GM19240 (cell line): ENCODE results near the gene CCSER1.
"Not testable (repeated sequence)": the region's sequence is repeated elsewhere in the genome, so short reads cannot be mapped to it uniquely, and the experiment has no call there.

Experiments
- DNase-seq: peaks from one replicate; pipeline ENCODE4 v3.0.0; 2011; ENCODE audit warnings: low spot score; ENCODE audit not compliant: insufficient read length

The CCSER1 gene

GRCh38 chr4:91470671-91471070 lies 1343.5 kb downstream of the CCSER1 start:
- no peak for DNase-seq

DNA sequence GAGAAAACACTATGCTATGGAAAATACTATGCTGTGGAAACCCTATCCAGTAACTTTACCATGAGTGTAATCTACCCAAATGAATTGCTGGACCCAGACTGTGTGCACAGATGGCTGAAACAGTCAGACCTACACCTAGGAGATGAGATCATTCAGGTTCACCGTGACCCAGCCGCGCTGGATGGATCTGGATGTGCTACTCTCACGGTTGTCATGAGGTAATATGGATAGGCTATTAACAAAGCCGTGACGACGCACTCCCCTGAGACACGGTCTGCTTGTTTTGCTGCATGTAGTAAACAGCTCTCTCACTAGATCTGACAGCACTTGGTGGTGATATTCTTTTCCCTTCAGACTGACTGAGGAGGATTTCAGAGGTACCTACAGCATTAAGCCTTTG lies 1344.1 kb downstream of the CCSER1 start:
- DNase-seq, result no peak

- DNase-seq, result no peak
These were observed 1344.9 kb downstream of the CCSER1 start for GRCh38 chr4:91472046-91472445.

DNA sequence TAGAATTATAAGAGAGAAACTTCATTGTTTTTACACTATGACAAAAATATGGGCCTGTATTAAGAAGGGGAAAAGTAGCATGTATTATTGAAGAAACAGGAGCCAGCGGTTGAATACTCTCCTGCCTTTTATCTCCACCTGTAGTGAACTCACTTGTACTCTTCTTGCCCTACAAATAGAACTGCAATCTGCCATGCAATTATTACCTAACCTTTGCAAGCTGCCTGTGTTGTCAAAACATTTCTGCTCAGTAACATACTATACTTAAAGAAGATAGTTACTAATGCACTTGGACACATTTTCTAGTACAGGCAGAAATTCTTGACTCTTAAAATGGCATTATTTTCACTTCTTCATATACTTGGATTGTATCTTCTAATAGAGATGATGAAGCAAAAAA lies 1358.2 kb downstream of the CCSER1 start:
- no peak for DNase-seq

DNA sequence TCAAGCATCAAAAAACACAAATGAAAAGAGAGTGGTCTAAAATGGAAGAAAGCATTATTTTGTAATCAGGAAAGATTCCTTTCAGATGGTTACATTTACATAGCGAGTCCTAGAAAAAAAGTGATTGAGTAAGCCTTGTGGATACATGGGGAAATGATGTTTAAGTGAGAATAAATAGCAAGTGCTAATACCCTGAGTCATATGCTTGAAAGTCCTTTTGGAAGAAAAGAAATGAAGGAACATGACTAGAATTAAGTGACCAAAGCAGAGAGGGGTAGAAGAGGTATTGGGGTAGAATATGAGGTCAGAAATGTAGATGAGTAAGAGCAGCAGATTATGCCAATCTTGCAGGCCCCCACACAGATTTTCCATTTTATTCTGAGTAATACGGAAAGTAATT lies 1361.8 kb downstream of the CCSER1 start:
- no peak for DNase-seq

- DNase-seq, result no peak
These were observed 1370.7 kb downstream of the CCSER1 start for GRCh38 chr4:91497892-91498291.

DNA sequence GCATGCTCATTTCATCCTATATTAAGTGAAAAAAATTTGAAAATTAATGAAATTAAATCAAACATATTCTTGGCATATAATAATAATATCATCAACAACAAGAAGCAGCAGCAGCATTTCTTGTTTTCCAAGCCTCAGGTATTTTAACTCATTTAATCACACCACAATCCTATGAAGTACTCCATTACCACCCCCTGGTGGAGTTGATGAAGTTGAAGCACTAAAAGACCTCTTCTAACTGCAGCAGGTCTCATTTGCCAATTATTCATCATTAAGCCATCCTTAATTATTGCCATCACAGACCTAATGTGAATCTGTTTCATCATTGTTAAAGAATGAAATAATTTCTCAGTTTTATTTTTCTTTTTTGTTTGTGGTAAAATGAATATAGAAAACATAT lies 1375.2 kb downstream of the CCSER1 start:
- no peak for DNase-seq

DNA sequence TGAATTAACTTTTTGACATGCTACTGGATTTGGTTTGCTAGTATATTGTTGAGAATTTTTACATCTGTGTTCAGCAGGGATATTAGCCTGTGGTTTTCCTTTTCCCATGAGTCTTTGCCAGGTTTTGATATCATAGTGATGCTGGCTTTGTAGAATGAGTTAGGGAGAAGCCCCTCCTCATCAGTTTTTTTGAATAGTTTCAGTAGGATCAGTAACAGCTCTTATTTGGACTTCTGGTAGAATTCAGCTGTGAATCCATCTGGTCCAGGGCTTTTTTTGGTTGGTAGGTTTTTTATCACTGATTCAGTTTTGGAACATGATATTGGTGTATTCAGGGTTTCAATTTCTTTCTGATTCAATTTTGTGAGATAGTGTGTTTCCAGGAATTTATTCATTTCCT lies 1386.1 kb downstream of the CCSER1 start:
- DNase-seq, result no peak

GRCh38 chr4:91519155-91519554 lies 1392.0 kb downstream of the CCSER1 start:
- no peak for DNase-seq

DNA sequence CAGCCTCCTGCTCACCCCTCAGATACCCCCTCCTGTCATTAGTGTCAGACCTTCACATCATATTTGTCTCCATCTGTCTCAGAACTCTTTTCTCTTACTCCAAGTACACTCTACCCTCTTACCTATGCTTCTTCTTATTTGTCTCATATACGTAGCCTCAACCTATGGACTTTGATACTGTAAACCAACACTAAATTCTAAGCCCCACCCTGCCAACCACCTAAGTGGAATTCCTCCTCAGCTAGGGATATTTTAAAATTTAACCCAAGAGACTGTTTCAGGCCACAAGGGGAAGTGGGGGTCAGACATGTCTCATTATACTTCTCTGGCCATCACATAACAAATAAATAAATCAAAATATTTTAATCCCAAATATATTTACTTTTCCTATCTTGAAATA lies 1398.4 kb downstream of the CCSER1 start:
- DNase-seq, result no peak

- DNase-seq, result no peak
These were observed 1399.9 kb downstream of the CCSER1 start for GRCh38 chr4:91527056-91527455.

DNA sequence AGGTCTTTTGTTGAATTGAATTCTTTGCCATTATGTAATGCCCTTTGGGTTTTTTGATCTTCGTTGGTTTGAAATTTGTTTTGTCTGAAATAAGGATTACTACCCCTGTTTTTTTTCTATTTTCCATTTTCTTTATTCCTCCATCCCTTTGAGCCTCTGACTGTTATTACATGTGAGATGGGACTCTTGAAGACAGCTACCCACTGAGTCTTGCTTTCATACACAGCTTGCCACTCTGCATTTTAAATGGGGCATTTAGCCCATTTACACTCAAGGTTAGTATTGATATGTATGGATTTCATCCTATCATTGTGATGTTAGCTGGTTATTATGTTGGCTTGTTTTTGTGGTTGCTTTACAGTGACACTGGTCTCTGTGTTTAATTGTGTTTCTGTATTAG lies 1440.4 kb downstream of the CCSER1 start:
- DNase-seq, result no peak

DNA sequence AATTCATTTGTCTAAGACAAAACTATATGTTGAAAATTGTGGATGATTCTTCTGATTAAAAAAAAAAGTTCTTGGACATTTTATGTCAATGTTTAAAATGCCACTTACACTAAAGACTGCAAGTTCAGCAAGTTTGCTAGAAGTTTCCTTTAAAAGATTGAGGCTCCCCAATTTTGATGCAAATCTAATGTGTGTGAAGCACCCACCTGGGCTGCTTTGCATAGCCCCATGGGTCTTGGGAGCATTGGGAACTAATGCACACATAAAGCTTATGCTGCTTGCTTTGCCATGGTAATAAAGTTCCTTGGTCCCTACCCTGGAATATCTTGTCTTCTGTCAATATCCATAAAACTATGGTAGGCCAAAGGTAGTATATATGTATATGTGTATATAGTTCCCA lies 1450.7 kb downstream of the CCSER1 start:
- DNase-seq, result no peak

DNA sequence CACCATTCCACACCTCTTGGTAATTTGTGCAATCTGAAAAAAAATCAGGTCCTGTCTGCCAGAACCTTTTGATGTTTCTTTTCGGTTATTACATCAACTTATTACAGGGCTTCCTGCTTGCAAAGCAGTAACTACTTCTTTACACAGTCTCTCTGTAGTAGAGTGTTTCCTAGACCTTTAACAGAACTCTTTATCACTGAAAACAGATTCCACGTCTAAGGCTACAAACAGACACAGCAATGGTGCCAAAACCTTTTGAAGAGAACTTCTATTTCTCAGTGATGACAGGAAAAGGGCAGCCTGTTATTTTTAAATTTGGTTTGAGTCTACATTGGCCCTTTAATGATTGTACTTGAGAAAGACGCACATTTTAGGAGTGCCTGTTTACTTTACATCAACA lies 1463.1 kb downstream of the CCSER1 start:
- DNase-seq, result no peak

DNA sequence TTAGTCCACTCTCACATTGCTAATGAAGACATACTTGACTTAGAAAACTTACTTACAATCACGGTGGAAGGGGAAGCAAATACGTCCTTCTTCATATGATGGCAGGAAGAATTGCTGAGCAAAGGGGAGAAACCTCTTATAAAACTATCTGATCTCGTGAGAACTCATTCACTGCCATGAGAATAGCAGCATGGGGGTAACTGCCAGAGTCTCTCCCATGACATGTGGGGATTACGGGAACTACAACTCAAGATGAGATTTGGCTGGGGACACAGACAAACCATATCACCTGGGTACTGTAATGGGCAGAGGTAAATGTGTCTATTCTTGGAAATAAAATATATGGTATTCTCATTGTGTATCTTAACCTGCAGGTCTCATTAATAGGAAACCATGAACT lies 1464.9 kb downstream of the CCSER1 start:
- no peak for DNase-seq

DNA sequence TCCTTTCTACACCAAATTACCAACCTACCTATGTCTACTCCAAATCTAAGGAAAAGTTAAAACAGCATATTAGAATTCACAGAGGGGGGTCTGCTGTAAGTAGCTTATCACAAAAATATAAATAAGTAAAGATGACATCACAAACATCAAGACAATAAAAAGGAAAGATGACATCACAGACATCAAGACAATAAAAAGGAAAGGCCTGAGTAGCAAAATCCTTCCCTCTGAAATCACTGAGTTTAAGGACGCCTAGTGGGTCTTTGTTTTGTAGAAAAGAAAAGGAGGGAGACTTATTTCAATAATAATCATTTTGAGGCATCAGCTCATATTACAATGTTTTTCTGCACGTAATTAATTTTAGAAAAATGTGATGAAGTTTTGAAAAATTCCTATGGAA lies 1469.5 kb downstream of the CCSER1 start:
- DNase-seq, result no peak

GRCh38 chr4:91598696-91599095 lies 1471.5 kb downstream of the CCSER1 start:
- no peak for DNase-seq

DNA sequence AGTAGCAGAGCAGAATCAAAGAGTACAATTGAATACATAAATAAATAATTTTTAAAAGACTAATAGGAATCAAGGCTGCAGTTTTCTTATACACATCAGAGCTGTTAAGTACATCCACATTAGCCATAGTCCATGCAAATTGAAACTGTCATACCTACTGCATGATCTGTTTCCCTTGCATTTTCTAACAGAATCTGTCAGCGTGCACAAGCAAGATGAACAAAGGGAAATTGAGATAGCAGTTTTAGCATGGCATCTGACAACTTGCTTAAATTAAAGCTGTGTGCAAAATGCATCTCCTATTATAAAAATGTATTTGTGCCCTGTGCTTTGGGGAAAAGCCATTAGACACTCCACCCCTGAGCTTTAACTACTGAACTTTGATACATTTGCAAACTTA lies 1473.1 kb downstream of the CCSER1 start:
- DNase-seq, result no peak

DNA sequence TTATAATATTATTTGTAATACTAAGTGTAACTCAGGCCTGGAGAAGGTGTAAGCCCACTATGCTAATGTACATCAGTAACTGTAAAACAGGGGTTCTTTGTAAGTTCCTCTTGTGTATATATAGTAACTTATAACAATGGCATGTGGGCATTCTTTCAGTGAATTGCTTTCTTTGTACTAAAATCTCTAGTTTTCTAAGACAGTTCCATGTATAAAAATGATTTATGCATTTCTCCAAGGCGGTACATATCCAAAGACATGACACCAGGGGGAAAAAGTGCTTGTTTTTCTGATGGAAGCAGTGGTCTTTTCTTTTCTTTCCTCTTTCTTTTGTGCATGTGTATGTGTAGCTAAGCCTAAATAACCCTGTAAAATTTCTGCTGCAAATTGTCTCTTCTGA lies 1474.2 kb downstream of the CCSER1 start:
- DNase-seq, result no peak

DNA sequence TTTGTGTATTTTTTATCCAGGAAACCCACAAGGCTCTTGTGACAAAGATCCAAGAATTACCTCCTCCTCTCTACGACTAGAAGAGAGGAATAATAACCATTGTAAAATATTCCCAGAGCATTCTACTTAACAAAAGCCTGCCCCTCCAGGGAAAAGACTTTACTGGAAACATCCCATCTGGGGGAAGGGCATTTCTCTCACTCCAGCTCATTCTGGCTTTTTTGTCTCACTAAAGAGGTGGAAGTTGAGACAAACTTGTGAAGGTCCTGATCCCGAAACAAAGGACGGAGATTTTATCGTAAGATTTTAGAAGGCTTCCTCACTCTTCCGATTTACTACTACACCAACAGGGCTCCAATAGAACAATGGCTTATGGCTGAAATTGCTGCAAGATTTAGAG lies 1484.6 kb downstream of the CCSER1 start:
- DNase-seq, result no peak

GRCh38 chr4:91620952-91621351 lies 1493.8 kb downstream of the CCSER1 start:
- DNase-seq, result no peak

DNA sequence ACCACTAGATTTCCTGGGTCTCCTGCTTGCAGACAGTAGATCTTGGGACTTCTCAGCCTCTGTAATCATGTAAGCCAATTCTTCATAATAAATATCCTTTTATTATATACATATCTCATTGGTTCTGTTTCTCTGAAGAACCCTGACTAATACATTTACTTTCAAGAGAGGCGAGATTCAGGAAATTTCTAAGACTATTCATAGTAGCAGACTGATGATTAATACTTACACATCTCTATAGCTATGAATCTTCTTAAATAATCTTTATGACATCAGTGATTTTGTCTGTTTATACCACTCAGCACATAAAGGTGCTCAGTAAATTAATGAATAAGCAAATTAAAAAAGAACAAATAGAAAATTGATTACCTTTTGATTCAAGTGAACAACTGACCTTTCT lies 1494.3 kb downstream of the CCSER1 start:
- DNase-seq, result no peak

- no peak for DNase-seq
These were observed 1495.9 kb downstream of the CCSER1 start for GRCh38 chr4:91622925-91623602.

GRCh38 chr4:91623603-91623967 lies 1496.4 kb downstream of the CCSER1 start:
- DNase-seq, result not testable (repeated sequence)
